ENCODE results near the gene ITSN1.

The ITSN1 gene

DNA sequence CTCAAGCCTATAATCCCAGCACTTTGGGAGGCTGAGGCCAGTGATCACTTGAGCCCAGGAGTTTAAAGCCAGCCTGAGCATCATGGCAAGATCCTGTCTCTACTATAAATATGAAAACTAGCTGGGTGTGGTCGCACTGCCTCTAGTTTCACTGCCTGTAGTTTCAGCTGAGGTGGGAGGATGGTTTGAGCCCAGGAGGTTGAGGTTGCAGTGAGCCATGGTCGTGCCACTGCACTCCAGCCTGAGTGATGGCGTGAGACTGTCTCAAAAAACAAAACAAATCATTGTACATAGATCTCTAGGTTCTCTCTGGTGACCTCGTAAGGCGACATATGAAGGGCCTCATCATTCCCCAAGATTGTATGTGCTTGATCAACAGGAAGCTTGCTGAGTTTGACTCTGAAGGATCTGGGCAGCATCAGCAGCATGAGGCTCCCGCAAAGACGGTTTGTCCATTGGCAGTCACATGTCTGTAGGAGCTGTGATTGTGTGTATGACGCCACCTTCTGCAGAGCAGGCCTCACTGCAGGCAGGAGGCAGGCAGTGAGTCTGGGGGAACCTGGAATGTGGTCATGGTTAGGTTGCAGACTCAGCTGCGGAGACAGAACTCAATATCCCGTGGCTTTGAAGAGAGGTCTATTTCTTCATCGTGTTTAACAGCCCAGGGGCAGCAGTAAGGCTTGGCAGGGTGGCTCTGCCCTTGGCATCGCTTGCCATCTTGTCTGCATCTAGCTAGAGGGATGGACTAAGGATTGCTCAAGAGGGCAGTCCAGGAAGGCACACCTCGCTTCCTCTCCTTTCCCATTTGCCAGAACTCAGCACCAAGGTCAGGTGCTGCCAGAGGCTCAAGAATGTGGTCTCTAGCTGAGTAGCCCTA lies 259.3 kb downstream of the ITSN1 start:
- Histone ChIP-seq H3K27me3 (ENCODE audit: insufficient read depth, low read length) (no peaks in the 10 kb centered on the region), H3K4me1 (ENCODE audit: control insufficient read depth, insufficient read depth, low read length, unreplicated experiment) (no peaks in the 10 kb centered on the region), H3K79me2 (ENCODE audit: control insufficient read depth, insufficient read depth, low read length, unreplicated experiment) (no peaks in the 10 kb centered on the region), H2AFZ (ENCODE audit: low read length, unreplicated experiment) (no peak overlapping the region), H3K36me3 (ENCODE audit: insufficient read depth, low read length) (peaks cover 13% of the 10 kb centered on the region; the same call in 1 of the 2 replicates), H3K4me3 (ENCODE audit: low read depth, low read length) (no peak overlapping the region), H3K27ac (ENCODE audit: low read depth, low read length) (no peak overlapping the region)

DNA sequence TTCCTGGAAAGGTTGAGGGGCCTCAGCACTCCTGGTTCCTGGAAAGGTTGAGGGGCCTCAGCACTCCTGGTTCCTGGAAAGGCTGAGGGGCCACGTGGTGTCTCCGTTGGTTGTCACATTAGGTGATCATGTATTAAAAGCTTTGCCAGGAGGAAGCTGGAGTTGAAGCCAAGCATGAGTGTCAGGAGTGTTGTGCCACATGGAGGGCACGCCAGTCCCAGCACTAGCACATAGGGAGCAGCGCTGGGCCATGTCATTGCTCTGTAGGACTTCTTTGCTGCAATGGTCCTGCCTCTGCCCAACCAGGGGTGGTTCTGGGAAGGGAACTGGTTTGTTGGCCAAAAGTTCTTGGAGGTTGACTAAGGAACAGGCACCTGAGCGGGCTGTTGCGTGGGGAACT lies 260.0 kb downstream of the ITSN1 start:
- H2AFZ ChIP-seq (ENCODE audit: low read length, unreplicated experiment): no peak overlapping the region
- no peaks in the 10 kb centered on the region for H3K27me3 ChIP-seq (ENCODE audit: insufficient read depth, low read length)
- no peaks in the 10 kb centered on the region for H3K79me2 ChIP-seq (ENCODE audit: control insufficient read depth, insufficient read depth, low read length, unreplicated experiment)
- H3K27ac ChIP-seq (ENCODE audit: low read depth, low read length): no peak overlapping the region
- H3K4me1 ChIP-seq (ENCODE audit: control insufficient read depth, insufficient read depth, low read length, unreplicated experiment): no peaks in the 10 kb centered on the region
- H3K36me3 ChIP-seq (ENCODE audit: insufficient read depth, low read length): peaks cover 20% of the 10 kb centered on the region; the same call in 1 of the 2 replicates
- H3K4me3 ChIP-seq (ENCODE audit: low read depth, low read length): no peak overlapping the region

DNA sequence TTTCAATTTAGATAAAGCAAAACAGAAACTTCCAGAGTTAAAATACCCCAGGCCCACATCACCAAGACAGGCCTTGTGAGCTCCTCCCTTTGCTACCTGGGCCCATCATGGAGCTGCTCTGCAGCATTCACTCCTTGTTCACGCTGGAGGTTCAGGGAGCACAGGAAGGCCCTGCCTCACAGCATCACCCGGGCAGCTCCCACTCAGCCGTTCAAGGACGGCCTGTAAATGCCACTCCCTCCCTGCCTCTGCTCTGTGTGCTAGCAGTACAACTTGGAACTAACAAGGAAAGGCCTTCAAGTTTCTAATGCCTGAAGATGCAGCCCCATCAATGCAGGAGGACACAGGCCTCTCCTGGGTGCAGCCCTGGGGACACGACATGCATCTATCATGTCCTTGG lies 261.7 kb downstream of the ITSN1 start:
- Histone ChIP-seq H2AFZ (ENCODE audit: low read length, unreplicated experiment) (no peak overlapping the region), H3K27ac (ENCODE audit: low read depth, low read length) (no peak overlapping the region), H3K79me2 (ENCODE audit: control insufficient read depth, insufficient read depth, low read length, unreplicated experiment) (no peaks in the 10 kb centered on the region), H3K27me3 (ENCODE audit: insufficient read depth, low read length) (no peaks in the 10 kb centered on the region), H3K36me3 (ENCODE audit: insufficient read depth, low read length) (peaks cover 28% of the 10 kb centered on the region; the same call in 1 of the 2 replicates), H3K4me1 (ENCODE audit: control insufficient read depth, insufficient read depth, low read length, unreplicated experiment) (no peaks in the 10 kb centered on the region), H3K4me3 (ENCODE audit: low read depth, low read length) (no peak overlapping the region)

DNA sequence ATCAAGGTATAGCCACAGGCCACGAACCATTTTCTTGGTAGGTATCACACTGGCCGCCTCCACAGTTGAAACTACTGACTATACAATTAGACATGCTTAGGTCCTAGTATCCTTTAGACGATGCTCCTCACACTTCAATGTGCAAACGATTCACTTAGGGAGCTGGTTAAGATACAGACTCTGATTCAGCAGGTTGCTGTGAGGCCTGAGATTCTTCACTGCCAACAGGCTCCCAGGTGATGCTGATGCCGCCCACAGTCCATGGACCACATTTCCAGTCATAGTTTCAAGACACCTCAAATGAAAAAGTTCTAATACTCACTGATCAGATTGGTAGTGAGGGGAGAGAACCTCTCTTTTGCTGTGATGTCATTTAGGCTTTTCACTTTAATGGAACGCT lies 266.5 kb downstream of the ITSN1 start:
- Histone ChIP-seq H3K27me3 (ENCODE audit: insufficient read depth, low read length) (no peaks in the 10 kb centered on the region), H3K4me3 (ENCODE audit: low read depth, low read length) (no peak overlapping the region), H3K79me2 (ENCODE audit: control insufficient read depth, insufficient read depth, low read length, unreplicated experiment) (peaks cover 17% of the 10 kb centered on the region), H2AFZ (ENCODE audit: low read length, unreplicated experiment) (no peak overlapping the region), H3K4me1 (ENCODE audit: control insufficient read depth, insufficient read depth, low read length, unreplicated experiment) (no peaks in the 10 kb centered on the region), H3K27ac (ENCODE audit: low read depth, low read length) (no peak overlapping the region), H3K36me3 (ENCODE audit: insufficient read depth, low read length) (peaks cover 47% of the 10 kb centered on the region)

DNA sequence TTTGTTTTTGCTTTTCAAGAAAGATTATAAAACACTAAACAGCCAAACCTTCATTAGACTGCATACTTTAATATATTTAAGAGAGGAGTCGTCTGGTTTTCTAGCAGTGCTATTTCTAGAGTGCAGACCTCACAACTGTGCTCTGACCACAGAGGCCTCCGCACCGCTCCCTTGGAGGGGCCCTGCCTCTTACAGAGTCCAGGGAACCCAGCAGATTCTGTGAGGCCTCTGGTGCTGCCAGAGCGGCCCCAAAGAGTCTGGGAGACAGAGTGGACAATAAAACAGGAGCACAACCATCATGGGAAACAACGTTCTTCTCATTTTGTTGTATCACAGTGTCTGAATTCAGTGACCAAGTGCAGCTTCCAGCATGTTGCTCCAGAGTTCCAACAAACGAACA lies 267.5 kb downstream of the ITSN1 start:
- Histone ChIP-seq H3K27me3 (ENCODE audit: insufficient read depth, low read length) (no peaks in the 10 kb centered on the region), H3K36me3 (ENCODE audit: insufficient read depth, low read length) (peaks cover 47% of the 10 kb centered on the region), H3K4me3 (ENCODE audit: low read depth, low read length) (no peak overlapping the region), H3K27ac (ENCODE audit: low read depth, low read length) (no peak overlapping the region), H3K4me1 (ENCODE audit: control insufficient read depth, insufficient read depth, low read length, unreplicated experiment) (peaks cover 7% of the 10 kb centered on the region), H2AFZ (ENCODE audit: low read length, unreplicated experiment) (no peak overlapping the region), H3K79me2 (ENCODE audit: control insufficient read depth, insufficient read depth, low read length, unreplicated experiment) (peaks cover 26% of the 10 kb centered on the region)

DNA sequence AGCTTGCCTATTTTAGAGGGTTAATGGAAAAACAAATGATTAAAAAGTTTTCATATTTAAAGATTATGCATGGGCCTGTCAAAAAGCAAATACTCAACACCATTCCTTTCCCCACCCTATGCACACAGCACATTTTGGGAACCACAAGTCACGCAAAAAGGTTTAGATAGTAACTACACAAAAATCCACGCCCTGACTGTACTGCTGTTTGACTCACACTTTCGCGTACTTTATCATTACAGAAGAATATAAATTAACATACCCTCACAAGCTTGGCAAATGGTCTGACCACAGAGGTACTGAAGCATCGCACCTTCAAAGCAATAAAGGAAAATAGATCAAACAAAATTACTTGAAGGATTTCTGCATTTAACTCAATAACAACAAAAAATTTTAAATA lies 271.9 kb downstream of the ITSN1 start:
- H3K4me3 ChIP-seq (ENCODE audit: low read depth, low read length): peak overlapping the region; percentile 91
- peak overlapping the region; percentile 25; the same call in 1 of the 2 replicates for H3K27ac ChIP-seq (ENCODE audit: low read depth, low read length)
- H3K79me2 ChIP-seq (ENCODE audit: control insufficient read depth, insufficient read depth, low read length, unreplicated experiment): peaks cover 35% of the 10 kb centered on the region
- peaks cover 15% of the 10 kb centered on the region for H3K4me1 ChIP-seq (ENCODE audit: control insufficient read depth, insufficient read depth, low read length, unreplicated experiment)
- H3K36me3 ChIP-seq (ENCODE audit: insufficient read depth, low read length): peaks cover 26% of the 10 kb centered on the region
- no peak overlapping the region for H2AFZ ChIP-seq (ENCODE audit: low read length, unreplicated experiment)
- H3K27me3 ChIP-seq (ENCODE audit: insufficient read depth, low read length): no peaks in the 10 kb centered on the region

DNA sequence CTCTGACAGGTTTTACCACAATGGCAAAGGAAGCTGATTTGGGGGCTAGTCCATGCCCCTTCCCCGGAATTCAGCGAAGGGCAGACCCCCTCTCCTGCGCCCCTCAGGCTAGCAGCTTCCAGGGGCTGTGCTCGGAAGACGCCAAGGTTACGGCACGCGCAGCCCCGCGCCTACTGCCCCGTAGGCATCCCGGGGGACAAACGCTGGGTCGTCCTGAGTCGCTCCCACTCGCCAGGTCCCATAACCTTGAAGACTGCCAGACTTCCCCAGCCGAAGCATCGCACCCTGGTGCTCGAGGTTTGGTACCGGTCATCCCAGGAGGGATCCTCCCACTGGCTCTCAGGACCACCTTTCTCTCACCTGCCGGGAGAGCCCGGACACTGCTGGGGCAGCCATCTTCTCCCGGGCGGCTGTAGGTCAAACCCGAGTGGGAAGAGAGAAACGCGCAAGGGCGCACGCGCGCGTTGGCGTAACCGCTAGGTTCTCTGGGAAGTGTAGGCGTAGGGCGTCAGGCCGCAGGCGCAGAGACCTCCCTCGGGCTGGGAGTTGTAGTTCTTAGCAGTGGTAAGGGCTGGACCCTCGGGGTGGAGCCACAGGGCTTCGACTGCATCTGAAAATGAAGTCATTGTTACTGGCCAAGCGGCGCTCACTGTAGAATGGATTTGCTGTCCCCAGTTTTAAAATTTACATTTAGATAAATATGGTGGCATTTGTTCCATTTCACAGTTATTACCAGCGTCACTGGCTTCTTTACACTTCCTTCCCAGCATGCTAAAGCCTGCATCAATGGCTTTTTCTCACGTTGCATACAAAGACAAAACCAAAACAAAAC lies 273.3 kb downstream of the ITSN1 start, which contains the start of gene ATP5PO:
Gene ATP5PO, minus strand, starts transcription at position 437 of the 832 bp plus-strand sequence. Its CDS starts 41 bp downstream, at position 396.
- Histone ChIP-seq H3K4me1 (ENCODE audit: control insufficient read depth, insufficient read depth, low read length, unreplicated experiment) (peaks cover 15% of the 10 kb centered on the region), H3K4me3 (ENCODE audit: low read depth, low read length) (peak within 1 kb of the TSS; percentile 91), H2AFZ (ENCODE audit: low read length, unreplicated experiment) (peak within 1 kb of the TSS; percentile 94), H3K27me3 (ENCODE audit: insufficient read depth, low read length) (no peaks in the 10 kb centered on the region), H3K27ac (ENCODE audit: low read depth, low read length) (peak within 1 kb of the TSS; percentile 25), H3K79me2 (ENCODE audit: control insufficient read depth, insufficient read depth, low read length, unreplicated experiment) (peaks cover 35% of the 10 kb centered on the region), H3K36me3 (ENCODE audit: insufficient read depth, low read length) (peaks cover 24% of the 10 kb centered on the region)

DNA sequence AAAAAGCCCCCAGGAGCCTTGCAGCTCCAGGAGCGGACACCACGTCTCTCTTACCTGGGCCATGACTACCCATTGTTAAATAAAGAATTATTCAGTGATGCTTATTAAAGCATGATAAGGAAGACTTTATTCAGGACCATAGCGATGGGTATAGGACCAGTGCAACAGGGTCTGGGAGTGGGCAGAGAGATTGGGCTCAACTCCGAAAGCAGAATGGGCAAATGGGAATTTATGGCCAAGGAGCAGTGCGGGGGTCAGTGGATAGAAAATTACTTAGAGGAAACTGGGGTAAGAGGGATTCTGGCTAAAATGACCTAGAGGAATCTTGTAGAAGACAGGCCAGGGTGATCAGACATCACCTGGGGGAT lies 273.9 kb downstream of the ITSN1 start:
- Histone ChIP-seq H3K27me3 (ENCODE audit: insufficient read depth, low read length) (no peaks in the 10 kb centered on the region), H2AFZ (ENCODE audit: low read length, unreplicated experiment) (peak overlapping the region; percentile 94), H3K4me1 (ENCODE audit: control insufficient read depth, insufficient read depth, low read length, unreplicated experiment) (peaks cover 15% of the 10 kb centered on the region), H3K79me2 (ENCODE audit: control insufficient read depth, insufficient read depth, low read length, unreplicated experiment) (peaks cover 35% of the 10 kb centered on the region), H3K36me3 (ENCODE audit: insufficient read depth, low read length) (peaks cover 18% of the 10 kb centered on the region), H3K27ac (ENCODE audit: low read depth, low read length) (no peak overlapping the region), H3K4me3 (ENCODE audit: low read depth, low read length) (peak overlapping the region; percentile 91)

DNA sequence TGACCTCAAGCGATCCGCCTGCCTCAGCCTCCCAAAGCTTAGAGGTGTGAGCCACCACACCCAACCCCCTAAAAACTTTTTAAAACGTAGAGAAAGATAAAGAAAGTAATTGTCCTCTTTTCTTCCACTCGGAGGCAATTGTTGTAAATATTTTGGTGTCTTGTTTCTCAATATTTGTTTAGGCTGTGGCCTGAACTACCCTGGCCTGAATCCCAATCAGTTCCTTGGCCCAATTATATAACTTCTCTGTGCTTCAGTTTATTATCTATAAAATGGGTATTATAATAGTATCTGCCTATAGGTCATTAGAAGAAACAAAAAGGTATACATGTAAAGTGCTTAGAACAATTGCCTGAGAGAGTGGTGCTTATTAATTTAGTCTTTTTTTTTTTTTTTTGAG lies 275.1 kb downstream of the ITSN1 start:
- Histone ChIP-seq H3K27me3 (ENCODE audit: insufficient read depth, low read length) (no peaks in the 10 kb centered on the region), H3K79me2 (ENCODE audit: control insufficient read depth, insufficient read depth, low read length, unreplicated experiment) (peaks cover 29% of the 10 kb centered on the region), H3K36me3 (ENCODE audit: insufficient read depth, low read length) (peaks cover 13% of the 10 kb centered on the region; the same call in 1 of the 2 replicates), H3K4me3 (ENCODE audit: low read depth, low read length) (no peak overlapping the region), H2AFZ (ENCODE audit: low read length, unreplicated experiment) (no peak overlapping the region), H3K4me1 (ENCODE audit: control insufficient read depth, insufficient read depth, low read length, unreplicated experiment) (peaks cover 15% of the 10 kb centered on the region), H3K27ac (ENCODE audit: low read depth, low read length) (no peak overlapping the region)

DNA sequence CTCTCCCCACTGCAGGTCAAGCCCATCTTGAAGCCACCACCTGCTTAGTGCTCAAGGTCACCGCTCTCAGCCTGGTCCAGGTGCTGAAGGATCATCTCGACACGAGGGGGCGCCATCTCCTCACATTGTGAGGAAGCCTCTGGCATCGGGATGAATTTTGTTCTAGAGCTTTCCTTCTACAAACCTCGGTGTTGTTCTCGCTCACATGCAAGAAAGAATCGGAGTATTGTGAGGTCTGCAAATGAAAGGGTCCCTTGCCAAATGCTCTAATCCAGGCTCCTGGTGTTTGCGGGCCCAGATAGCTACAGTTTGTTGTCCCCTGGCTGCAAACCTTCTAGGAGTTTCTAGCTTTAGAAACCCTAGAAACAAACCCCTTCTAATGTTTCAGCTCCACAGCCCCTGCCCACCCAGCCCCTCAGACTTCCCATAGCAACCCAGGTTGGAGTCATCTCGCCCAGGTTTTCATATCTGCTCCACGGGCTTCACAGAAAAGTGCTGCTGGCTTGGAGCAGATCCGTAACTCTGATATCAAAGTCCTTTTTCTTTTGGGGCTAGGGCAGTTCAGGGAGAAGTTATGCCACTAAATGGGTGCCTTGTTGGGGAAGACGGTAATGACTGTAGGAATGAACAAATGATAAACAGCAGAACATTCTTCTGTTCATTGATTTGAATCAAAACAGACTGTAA lies 281.9 kb downstream of the ITSN1 start:
- no peak overlapping the region for H3K27ac ChIP-seq (ENCODE audit: low read depth, low read length)
- no peak overlapping the region for H3K4me3 ChIP-seq (ENCODE audit: low read depth, low read length)
- no peaks in the 10 kb centered on the region for H3K27me3 ChIP-seq (ENCODE audit: insufficient read depth, low read length)

More for the DNA sequence above, 281.9 kb downstream of the ITSN1 start:
- Histone ChIP-seq H3K4me1 (ENCODE audit: control insufficient read depth, insufficient read depth, low read length, unreplicated experiment) (no peaks in the 10 kb centered on the region), H3K79me2 (ENCODE audit: control insufficient read depth, insufficient read depth, low read length, unreplicated experiment) (no peaks in the 10 kb centered on the region), H2AFZ (ENCODE audit: low read length, unreplicated experiment) (peak overlapping the region; percentile 17), H3K36me3 (ENCODE audit: insufficient read depth, low read length) (no peaks in the 10 kb centered on the region)
